ENCODE data around the gene WDR27. TPM values are rescaled to one million over a fixed set of nuclear protein-coding genes. Genes with fewer than 3 reads are reported as not detected.

The WDR27 gene
- total RNA-seq, 1 donor from 2014 or later, result 8.6 TPM

Other genes starting within 250 kb of the WDR27 start
- gene C6orf120, start 97 bp upstream of the WDR27 start, total RNA-seq, result 13.6 TPM
- gene PHF10, start 22.5 kb upstream of the WDR27 start, total RNA-seq, result 62.9 TPM
- 0.62 TPM for gene DYNLT2, start 49.5 kb upstream of the WDR27 start, total RNA-seq
- 9.4 TPM for gene ERMARD, start 49.6 kb upstream of the WDR27 start, total RNA-seq

All from left ventricle myocardium superior (tissue), 1 donor.